Large intestine (tissue), 3 donors: ENCODE data around the gene REPS1. TPM values are rescaled to one million over a fixed set of nuclear protein-coding genes. Genes with fewer than 3 reads are reported as not detected.
A peak's percentile ranks its signal among the peaks of the same experiment; 100 is the strongest.

Experiments
- DNase-seq, 2 donors: peaks; one replicate each; pipeline versions ENCODE4 v3.0.0 to v3.0.0-alpha.2; 2013
- H3K27ac ChIP-seq: one replicate; pipeline ENCODE4 v1.5.1; 2013; ENCODE audit warnings: low read length
- H3K27me3 ChIP-seq: 2 replicates; pipeline ENCODE4 v1.6.1; 2013; ENCODE audit warnings: low read length; ENCODE audit not compliant: control insufficient read depth, insufficient read depth
- H3K36me3 ChIP-seq: 2 replicates; pipeline ENCODE4 v1.6.1; 2013; ENCODE audit warnings: low read length; ENCODE audit not compliant: control insufficient read depth, insufficient read depth
- H3K4me1 ChIP-seq: one replicate; pipeline ENCODE4 v1.6.1; 2013; ENCODE audit warnings: low read length; ENCODE audit not compliant: control insufficient read depth, insufficient read depth
- H3K4me3 ChIP-seq: one replicate; pipeline ENCODE4 v1.5.1; 2013; ENCODE audit warnings: low read length
- H3K9me3 ChIP-seq: one replicate; pipeline ENCODE4 v1.6.1; 2013; ENCODE audit warnings: mild to moderate bottlenecking, low read depth, low read length, moderate library complexity; ENCODE audit not compliant: control insufficient read depth
- WGBS: methylation state at CpG from one replicate; pipeline ENCODE4 v1.1.5; 2013; ENCODE audit warnings: low lambda C conversion rate; ENCODE audit not compliant: insufficient coverage; 5-methylcytosine and 5-hydroxymethylcytosine counted together
- polyA plus RNA-seq: library from polyadenylated mRNA; unstranded; fragments of 120-200 nt; gene quantifications from one replicate; pipeline ENCODE4 v1.2.1, GENCODE V29; 2013

The REPS1 gene
- polyA plus RNA-seq, 1 donor: 49.2 TPM

DNA sequence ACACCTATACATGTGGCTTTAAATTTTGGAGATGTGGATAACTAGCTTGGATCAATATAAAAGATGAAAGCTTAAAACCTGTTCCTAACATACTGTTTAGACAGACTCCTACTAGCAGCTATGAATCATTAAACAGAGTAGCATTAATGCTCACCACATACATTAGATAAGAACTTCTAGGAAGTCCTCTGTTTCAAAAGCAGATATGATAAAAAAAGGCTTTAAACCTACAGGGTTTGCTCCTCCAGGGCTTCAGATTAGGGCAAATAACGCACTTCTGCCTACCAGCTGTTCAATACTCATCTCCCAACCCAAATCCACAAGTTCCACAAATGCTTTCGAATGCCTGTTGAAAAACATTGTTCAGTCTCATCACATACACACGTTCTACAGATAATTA, 1.5 kb downstream of the REPS1 start:
- DNase-seq: peak; percentile 13 to 76
- Histone ChIP-seq H3K36me3 (no peaks in the 10 kb centered on the region), H3K27me3 (no peaks in the 10 kb centered on the region), H3K27ac (peak overlapping the region; percentile 73), H3K4me1 (peaks cover 20% of the 10 kb centered on the region), H3K9me3 (no peaks in the 10 kb centered on the region), H3K4me3 (peak overlapping the region; percentile 84)
- WGBS: 0% methylated on average over 1 of the region's 3 CpGs

- WGBS: 29% methylated on average over 1 of the region's 2 CpGs
- no peaks in the 10 kb centered on the region for H3K27me3 ChIP-seq
- no peaks in the 10 kb centered on the region for H3K36me3 ChIP-seq
- DNase-seq: no peak
- H3K27ac ChIP-seq: no peak overlapping the region
- no peaks in the 10 kb centered on the region for H3K9me3 ChIP-seq
- no peak overlapping the region for H3K4me3 ChIP-seq
- peaks cover 10% of the 10 kb centered on the region for H3K4me1 ChIP-seq
Observed at GRCh38 chr6:138981416-138981815, 6.6 kb downstream of the REPS1 start.

GRCh38 chr6:138979813-138980668, 8.0 kb downstream of the REPS1 start:
- Histone ChIP-seq H3K9me3 (no peaks in the 10 kb centered on the region), H3K4me3 (no peak overlapping the region), H3K4me1 (peaks cover under 1% of the 10 kb centered on the region), H3K27me3 (no peaks in the 10 kb centered on the region), H3K27ac (no peak overlapping the region), H3K36me3 (no peaks in the 10 kb centered on the region)
- 94% methylated on average over 2 of the region's 5 CpGs for WGBS
- DNase-seq: no peak

GRCh38 chr6:138979365-138979764, 8.7 kb downstream of the REPS1 start:
- no peak for DNase-seq
- Histone ChIP-seq H3K9me3 (no peaks in the 10 kb centered on the region), H3K4me1 (no peaks in the 10 kb centered on the region), H3K4me3 (no peak overlapping the region), H3K27ac (no peak overlapping the region), H3K27me3 (no peaks in the 10 kb centered on the region), H3K36me3 (no peaks in the 10 kb centered on the region)
- WGBS: 100% methylated on average over 1 of the region's 2 CpGs

GRCh38 chr6:138978229-138978628, 9.8 kb downstream of the REPS1 start:
- Histone ChIP-seq H3K4me3 (no peak overlapping the region), H3K9me3 (no peaks in the 10 kb centered on the region), H3K27ac (no peak overlapping the region), H3K4me1 (no peaks in the 10 kb centered on the region), H3K27me3 (no peaks in the 10 kb centered on the region), H3K36me3 (no peaks in the 10 kb centered on the region)
- DNase-seq: no peak
- WGBS: no CpG with 5 or more reads among the region's 4 CpGs

DNA sequence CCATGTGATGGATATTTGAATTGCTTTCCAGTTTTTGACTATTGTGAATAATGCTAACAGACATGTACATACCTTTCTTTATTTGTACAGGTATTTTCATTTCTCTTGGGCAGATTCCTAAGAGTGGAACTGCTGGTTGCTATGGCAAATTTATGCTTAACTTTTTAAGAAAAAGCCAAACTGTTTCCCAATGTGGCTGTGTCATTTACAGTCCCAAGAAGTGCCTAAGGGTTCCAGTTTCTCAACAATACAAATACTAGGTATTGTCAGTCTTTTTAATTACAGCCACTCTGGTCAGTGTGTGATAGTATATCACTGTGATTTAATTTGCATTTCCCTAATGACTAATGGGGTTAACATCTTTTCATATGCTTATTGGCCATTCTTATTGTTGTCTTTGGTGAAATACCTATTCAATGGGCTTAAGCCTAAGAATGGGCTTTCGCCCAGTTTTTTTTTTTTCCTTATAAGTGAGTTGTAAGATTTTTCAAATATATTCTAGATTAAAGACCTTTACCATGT, 10.3 kb downstream of the REPS1 start:
- Histone ChIP-seq H3K27me3 (no peaks in the 10 kb centered on the region), H3K4me1 (no peaks in the 10 kb centered on the region), H3K9me3 (no peaks in the 10 kb centered on the region), H3K27ac (no peak overlapping the region), H3K36me3 (no peaks in the 10 kb centered on the region), H3K4me3 (no peak overlapping the region)
- DNase-seq: no peak
- 100% methylated on average over 1 of the region's 1 CpG for WGBS

GRCh38 chr6:138977242-138977641, 10.8 kb downstream of the REPS1 start:
- no peak for DNase-seq
- H3K9me3 ChIP-seq: no peaks in the 10 kb centered on the region
- 100% methylated on average over 1 of the region's 2 CpGs for WGBS
- no peak overlapping the region for H3K27ac ChIP-seq
- H3K27me3 ChIP-seq: no peaks in the 10 kb centered on the region
- no peaks in the 10 kb centered on the region for H3K4me1 ChIP-seq
- H3K36me3 ChIP-seq: no peaks in the 10 kb centered on the region
- H3K4me3 ChIP-seq: no peak overlapping the region

GRCh38 chr6:138975815-138976214, 12.2 kb downstream of the REPS1 start:
- H3K27me3 ChIP-seq: no peaks in the 10 kb centered on the region
- no peaks in the 10 kb centered on the region for H3K4me1 ChIP-seq
- H3K9me3 ChIP-seq: no peaks in the 10 kb centered on the region
- H3K27ac ChIP-seq: no peak overlapping the region
- DNase-seq: no peak
- no peak overlapping the region for H3K4me3 ChIP-seq
- 100% methylated on average over 2 of the region's 4 CpGs for WGBS
- H3K36me3 ChIP-seq: no peaks in the 10 kb centered on the region

DNA sequence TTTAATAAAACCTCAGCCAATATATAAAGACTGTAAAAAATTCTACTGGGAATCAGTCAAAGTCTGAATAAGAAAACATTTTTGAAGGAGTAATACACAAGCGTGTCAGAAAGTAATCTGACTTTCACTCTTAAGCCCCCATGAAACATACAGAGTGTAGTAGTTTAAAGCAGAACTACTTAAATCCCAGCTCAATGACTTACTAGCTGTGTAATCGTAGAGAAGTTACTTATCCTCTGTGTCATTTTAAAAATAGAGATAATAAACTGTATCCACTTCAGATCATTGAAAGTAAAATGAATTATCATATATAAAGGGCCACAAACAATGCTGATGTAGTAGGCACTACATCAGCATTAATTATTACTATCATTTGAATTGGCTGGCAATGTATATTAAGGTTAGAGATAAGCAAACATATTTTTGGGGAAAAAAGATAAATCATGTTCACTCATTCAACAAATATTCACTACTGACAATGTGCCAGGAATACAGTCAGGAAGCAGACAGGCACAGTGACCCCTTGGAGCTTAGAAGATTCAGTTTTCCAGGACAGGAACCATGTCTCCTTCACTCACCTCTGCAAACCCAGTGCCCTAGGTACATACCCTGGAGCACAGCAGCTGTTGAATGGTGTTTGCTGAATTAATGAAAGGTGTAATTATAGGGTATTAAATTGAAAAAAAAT, 14.4 kb downstream of the REPS1 start:
- WGBS: no CpG with 5 or more reads among the region's 2 CpGs
- no peaks in the 10 kb centered on the region for H3K27me3 ChIP-seq
- H3K9me3 ChIP-seq: no peaks in the 10 kb centered on the region
- no peaks in the 10 kb centered on the region for H3K36me3 ChIP-seq
- DNase-seq: no peak
- no peaks in the 10 kb centered on the region for H3K4me1 ChIP-seq
- no peak overlapping the region for H3K4me3 ChIP-seq
- H3K27ac ChIP-seq: no peak overlapping the region

GRCh38 chr6:138972226-138972665, 15.8 kb downstream of the REPS1 start:
- WGBS: 100% methylated on average over 2 of the region's 3 CpGs
- Histone ChIP-seq H3K9me3 (no peaks in the 10 kb centered on the region), H3K36me3 (no peaks in the 10 kb centered on the region), H3K4me1 (no peaks in the 10 kb centered on the region), H3K27me3 (no peaks in the 10 kb centered on the region), H3K27ac (no peak overlapping the region), H3K4me3 (no peak overlapping the region)
- DNase-seq: no peak
